Panc1 (cell line): Measurements from ENCODE around the gene EDAR. TPM values are rescaled to one million over a fixed set of nuclear protein-coding genes. Genes with fewer than 3 reads are reported as not detected.

Experiments
- ATAC-seq: fragments of 200-7000 bp; cut with Tn5 transposase; 2 replicates; pipeline ENCODE4 v1.9.1; 2020; ENCODE audit warnings: mild to moderate bottlenecking, moderate library complexity
- BruUV-seq: library from RNA; stranded (reverse); fragments of 400-500 nt; replicated peaks from 2 replicates; lab custom pipeline; 2021; lab: Mats Ljungman, UMichigan
- CTCF ChIA-PET: fragments of 300-600 bp; sonication (Branson Sonifier 250); formaldehyde crosslinking; loops from one replicate; lab custom pipeline; 2022; ENCODE audit warnings: antibody characterized with exemption; lab: Charles Lee
- POLR2A ChIA-PET: fragments of 300-600 bp; sonication (Branson Sonifier 250); formaldehyde crosslinking; loops from one replicate; lab custom pipeline; 2022; ENCODE audit warnings: antibody characterized with exemption; lab: Charles Lee
- DNase-seq: peaks from one replicate; pipeline ENCODE4 v3.0.0-alpha.2; 2010; ENCODE audit warnings: low read depth, low spot score
- H3K27ac ChIP-seq: 2 replicates; pipeline ENCODE4 v1.5.1; 2011; ENCODE audit warnings: mild to moderate bottlenecking, low read length, inconsistent platforms
- H3K27me3 ChIP-seq: fragments of 200-500 bp; sonication (Bioruptor generic); 2 replicates; pipeline ENCODE4 v1.6.0; 2014; ENCODE audit warnings: low read length, inconsistent platforms; ENCODE audit not compliant: control insufficient read depth, insufficient read depth
- H3K36me3 ChIP-seq: fragments of 200-500 bp; sonication (Bioruptor generic); 2 replicates; pipeline ENCODE4 v1.5.1; 2014; ENCODE audit warnings: inconsistent platforms, mild to moderate bottlenecking, low read length, moderate library complexity; ENCODE audit not compliant: control insufficient read depth, insufficient read depth
- H3K4me1 ChIP-seq: 2 replicates; pipeline ENCODE4 v1.5.1; 2011; ENCODE audit warnings: inconsistent platforms, mild to moderate bottlenecking, low read length, moderate library complexity; ENCODE audit not compliant: control insufficient read depth, insufficient read depth
- H3K4me3 ChIP-seq, 2 experiments: 2 replicates each; pipeline ENCODE4 v1.5.1; 2011 to 2012; ENCODE audit warnings: low read depth in 2 of 2, low read length in 2 of 2, mild to moderate bottlenecking in 2 of 2, inconsistent platforms in 1 of 2, moderate library complexity in 1 of 2
- H3K9me3 ChIP-seq: fragments of 200-500 bp; sonication (Bioruptor generic); 2 replicates; pipeline ENCODE4 v1.5.1; 2014; ENCODE audit warnings: low read depth, mild to moderate bottlenecking, inconsistent platforms, low read length, moderate library complexity; ENCODE audit not compliant: control insufficient read depth, insufficient read depth
- CTCF ChIP-seq: fragments of 450-650 bp; IDR thresholded peaks from 2 replicates; pipeline ENCODE4 v1.5.1; 2017; ENCODE audit warnings: mild to moderate bottlenecking
- POLR2AphosphoS5 ChIP-seq: IDR thresholded peaks from 2 replicates; pipeline ENCODE4 v1.6.1; 2012; ENCODE audit warnings: mild to moderate bottlenecking, low read depth, low read length, moderate library complexity
- REST ChIP-seq, 2 experiments: IDR thresholded peaks; 2 replicates each; pipeline ENCODE4 v1.6.1; 2011 to 2012; ENCODE audit warnings: low read depth in 2 of 2, control low read depth in 1 of 2, low read length in 1 of 2, mild to moderate bottlenecking in 1 of 2, moderate library complexity in 1 of 2; ENCODE audit not compliant: insufficient read depth in 1 of 2
- SIN3A ChIP-seq: IDR thresholded peaks from 2 replicates; pipeline ENCODE4 v1.6.1; 2012; ENCODE audit warnings: low read depth, mild to moderate bottlenecking, low read length, moderate library complexity, borderline replicate concordance; ENCODE audit not compliant: insufficient read depth
- TCF7L2 ChIP-seq: IDR thresholded peaks from 2 replicates; pipeline ENCODE4 v1.6.1; 2011; ENCODE audit warnings: mild to moderate bottlenecking, low read depth, low read length, inconsistent platforms
- in situ Hi-C: cut with HindIII; loops from 2 replicates; pipeline ENCODE4 v1.10.0; 2016; ENCODE audit warnings: low sequenced_read_pairs, low pct_unique_long_range_greater_than_20kb
- intact Hi-C: fragments of 100-400 bp; cut with micrococcal nuclease; formaldehyde crosslinking; loops from one replicate; pipeline ENCODE4 v1.10.0; 2022; ENCODE audit not compliant: unreplicated experiment
- total RNA-seq: library from RNA; stranded (reverse); gene quantifications from one replicate; pipeline ENCODE4 v1.2.1, GENCODE V29; 2021; ENCODE audit not compliant: unreplicated experiment

EDAR gene
- total RNA-seq, 1 experiment from 2014 or later = not detected

- no peak overlapping the region for H3K27ac ChIP-seq
These were observed 65.1 kb downstream of the EDAR start for GRCh38 chr2:108923736-108924579.

More at GRCh38 chr2:108923736-108924579, 65.1 kb downstream of the EDAR start:
- H3K4me1 ChIP-seq = no peaks in the 10 kb centered on the region
- CTCF ChIA-PET = no interaction called here
- no peak overlapping the region for H3K4me3 ChIP-seq
- H3K9me3 ChIP-seq = no peaks in the 10 kb centered on the region
- no peaks in the 10 kb centered on the region for H3K27me3 ChIP-seq
- DNase-seq (no peak), ATAC-seq (no peak)
- BruUV-seq = no TSS peak
- intact Hi-C loops (no loop called here), in situ Hi-C loops (no loop called here)
- POLR2A ChIA-PET = no interaction called here
- H3K36me3 ChIP-seq = no peaks in the 10 kb centered on the region
- TF ChIP-seq REST (IDR thresholded peaks at IDR 0.05; ENCODE audit: insufficient read depth in 1 of 2, low read depth in 2 of 2, low read length in 1 of 2) = no peak
- no peak for TF ChIP-seq CTCF
- no peak for TF ChIP-seq SIN3A
- no peak for TF ChIP-seq TCF7L2
- TF ChIP-seq POLR2AphosphoS5 = no peak
